H1 (cell line): ENCODE measurements around the gene NXT1.

Experiments
- BRCA1 ChIP-seq: IDR thresholded peaks from 2 replicates; pipeline ENCODE4 v1.6.1; 2012; ENCODE audit warnings: low read depth, low read length, improper control_type of control experiment
- CTCF ChIP-seq, 3 experiments: IDR thresholded peaks; 1 replicate in 2 of 3; 2 replicates in 1 of 3; pipeline versions ENCODE4 v1.5.1 to v1.6.1; 2011; ENCODE audit warnings: low read length in 3 of 3, mild to moderate bottlenecking in 3 of 3, inconsistent platforms in 2 of 3, low read depth in 1 of 3, moderate library complexity in 1 of 3; ENCODE audit not compliant: insufficient read depth in 1 of 3; ENCODE audit errors: control extremely low read depth in 1 of 3
- POU5F1 ChIP-seq: IDR thresholded peaks from 2 replicates; pipeline ENCODE4 v1.6.1; 2011; ENCODE audit warnings: low read depth, mild to moderate bottlenecking, low read length, moderate library complexity

DNA sequence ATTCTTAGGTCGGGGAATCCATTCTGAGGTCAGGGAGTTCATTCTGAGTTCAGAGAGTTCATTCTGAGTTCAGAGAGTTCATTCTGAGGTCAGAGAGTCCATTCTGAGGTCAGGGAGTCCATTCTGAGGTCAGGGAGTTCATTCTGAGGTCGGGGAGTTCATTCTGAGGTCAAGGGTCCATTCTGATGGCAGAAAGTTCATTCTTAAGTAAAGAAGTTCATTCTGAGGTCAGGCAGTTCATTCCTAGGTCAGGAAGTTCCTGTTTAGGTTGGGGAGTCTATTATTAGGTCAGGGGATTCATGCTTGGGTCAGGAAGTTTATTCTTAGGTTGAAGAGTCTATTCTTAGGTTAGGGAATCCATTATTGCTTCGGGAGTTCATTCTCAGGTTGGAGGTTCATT, 16.5 kb upstream of the NXT1 start:
- TF ChIP-seq CTCF (IDR thresholded peaks at IDR 0.05; ENCODE audit: control extremely low read depth in 1 of 3, insufficient read depth in 1 of 3, low read depth in 1 of 3, low read length in 3 of 3), result no peak
- no peak for TF ChIP-seq BRCA1
- no peak for TF ChIP-seq POU5F1
